Loucy (cell line): ENCODE results near the gene SLC22A24.
"Not testable (repeated sequence)": the region's sequence is repeated elsewhere in the genome, so short reads cannot be mapped to it uniquely, and the experiment has no call there.

Experiments
- H2AFZ ChIP-seq: fragments of 200-600 bp; sonication (generic); 2 replicates; pipeline ENCODE4 v1.6.0; 2016; ENCODE audit warnings: antibody characterized with exemption, mild to moderate bottlenecking, low read length, moderate library complexity
- H3F3A ChIP-seq: fragments of 200-600 bp; 2 replicates; pipeline ENCODE4 v1.6.0; 2016; ENCODE audit warnings: antibody characterized with exemption, low read depth, mild to moderate bottlenecking
- H3K27me3 ChIP-seq: fragments of 200-600 bp; sonication (generic); 2 replicates; pipeline ENCODE4 v1.6.1; 2014; ENCODE audit warnings: low read length, mild to moderate bottlenecking; ENCODE audit not compliant: insufficient read depth, poor library complexity, severe bottlenecking
- H3K36me3 ChIP-seq: fragments of 200-600 bp; sonication (generic); 2 replicates; pipeline ENCODE4 v1.6.1; 2016; ENCODE audit warnings: low read length; ENCODE audit not compliant: insufficient read depth
- H3K4me1 ChIP-seq: fragments of 200-600 bp; sonication (generic); 2 replicates; pipeline ENCODE4 v1.5.1; 2014; ENCODE audit warnings: low read length, mild to moderate bottlenecking; ENCODE audit not compliant: insufficient read depth, poor library complexity, severe bottlenecking
- H3K4me2 ChIP-seq: fragments of 200-600 bp; sonication (generic); 2 replicates; pipeline ENCODE4 v1.6.0; 2014; ENCODE audit warnings: antibody characterized with exemption, low read length, low read depth, mild to moderate bottlenecking; ENCODE audit not compliant: poor library complexity, severe bottlenecking
- H3K4me3 ChIP-seq: fragments of 200-600 bp; sonication (generic); 2 replicates; pipeline ENCODE4 v1.5.1; 2014; ENCODE audit warnings: low read length, mild to moderate bottlenecking, mixed read lengths; ENCODE audit not compliant: poor library complexity, severe bottlenecking
- H3K79me2 ChIP-seq: fragments of 200-600 bp; sonication (generic); 2 replicates; pipeline ENCODE4 v1.6.1; 2014; ENCODE audit warnings: low read length; ENCODE audit not compliant: insufficient read depth
- H3K9ac ChIP-seq: fragments of 200-600 bp; sonication (generic); 2 replicates; pipeline ENCODE4 v1.6.0; 2014; ENCODE audit warnings: mild to moderate bottlenecking, low read depth, low read length, moderate library complexity; ENCODE audit not compliant: poor library complexity, severe bottlenecking
- H3K9me2 ChIP-seq: fragments of 200-600 bp; sonication (generic); replicated peaks from 2 replicates; pipeline ENCODE4 v1.6.1; 2016; ENCODE audit warnings: low read depth, low read length, mixed read lengths
- H3K9me3 ChIP-seq: fragments of 200-600 bp; sonication (generic); 2 replicates; pipeline ENCODE4 v1.6.1; 2014; ENCODE audit warnings: mild to moderate bottlenecking, antibody characterized with exemption, low read length, low read depth; ENCODE audit not compliant: insufficient read depth
- H4K20me1 ChIP-seq: fragments of 200-600 bp; sonication (generic); 2 replicates; pipeline ENCODE4 v1.6.0; 2014; ENCODE audit warnings: antibody characterized with exemption, low read length, mild to moderate bottlenecking; ENCODE audit not compliant: insufficient read depth, poor library complexity, severe bottlenecking
- CTCF ChIP-seq: fragments of 200-600 bp; sonication (generic); conservative IDR thresholded peaks from 2 replicates; pipeline ENCODE4 v1.5.1; 2014; ENCODE audit warnings: mild to moderate bottlenecking, antibody characterized with exemption, low read length
- EZH2phosphoT487 ChIP-seq: fragments of 200-600 bp; IDR thresholded peaks from 2 replicates; pipeline ENCODE4 v1.6.1; 2018; ENCODE audit warnings: antibody characterized with exemption, mild to moderate bottlenecking, moderate library complexity, borderline replicate concordance

The SLC22A24 gene

DNA sequence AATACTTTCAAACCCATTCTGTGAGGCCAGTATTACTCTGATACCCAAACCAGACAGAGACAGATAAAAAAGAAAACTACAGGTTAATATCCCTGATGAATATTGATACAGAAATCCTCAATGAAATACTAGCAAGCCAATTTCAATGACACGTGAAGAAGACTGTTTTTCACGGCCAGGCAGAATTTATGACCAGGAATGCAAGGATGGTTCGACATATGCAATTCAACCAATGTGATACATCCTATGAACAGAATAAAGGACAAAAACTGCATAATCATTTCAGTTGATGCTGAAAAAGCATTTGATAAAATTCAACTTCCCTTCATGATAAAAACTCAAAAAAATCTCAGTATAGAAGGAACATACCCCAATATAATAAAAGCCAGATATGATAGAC is 44.5 kb downstream of the SLC22A24 start:
- no peaks in the 10 kb centered on the region for H3K4me1 ChIP-seq
- TF ChIP-seq EZH2phosphoT487 (no peak), CTCF (no peak)
- no peak overlapping the region for H3K9ac ChIP-seq
- H3K4me2 ChIP-seq = no peak overlapping the region
- H3K9me3 ChIP-seq = peaks cover 7% of the 10 kb centered on the region
- H3K36me3 ChIP-seq = no peaks in the 10 kb centered on the region
- H4K20me1 ChIP-seq = no peaks in the 10 kb centered on the region
- H3K27me3 ChIP-seq = no peaks in the 10 kb centered on the region
- H3F3A ChIP-seq = no peaks in the 10 kb centered on the region
- no peaks in the 10 kb centered on the region for H3K9me2 ChIP-seq
- no peak overlapping the region for H3K4me3 ChIP-seq
- H2AFZ ChIP-seq = no peak overlapping the region
- no peaks in the 10 kb centered on the region for H3K79me2 ChIP-seq

DNA sequence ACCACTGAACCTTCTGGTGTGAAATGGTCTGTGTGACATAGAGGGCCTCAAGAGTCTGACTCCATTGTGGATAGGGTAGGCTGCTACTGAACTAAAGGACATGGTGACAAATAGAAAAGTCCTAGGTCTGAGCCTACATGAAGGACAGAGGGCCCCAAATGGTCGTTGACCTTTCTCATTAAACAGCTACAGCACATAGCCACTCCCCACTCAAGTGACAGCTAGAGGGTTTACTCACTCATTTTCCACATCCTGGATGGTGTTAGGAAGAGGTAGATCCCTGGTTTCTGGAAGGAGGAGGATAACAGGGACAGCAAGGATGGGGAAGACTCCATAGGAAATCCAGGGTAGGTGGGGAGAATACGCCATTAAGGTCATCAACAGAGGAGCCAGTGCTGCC is 63.3 kb downstream of the SLC22A24 start:
- Histone ChIP-seq H3K9me3 (no peaks in the 10 kb centered on the region), H3K27me3 (no peaks in the 10 kb centered on the region), H2AFZ (no peak overlapping the region)

DNA sequence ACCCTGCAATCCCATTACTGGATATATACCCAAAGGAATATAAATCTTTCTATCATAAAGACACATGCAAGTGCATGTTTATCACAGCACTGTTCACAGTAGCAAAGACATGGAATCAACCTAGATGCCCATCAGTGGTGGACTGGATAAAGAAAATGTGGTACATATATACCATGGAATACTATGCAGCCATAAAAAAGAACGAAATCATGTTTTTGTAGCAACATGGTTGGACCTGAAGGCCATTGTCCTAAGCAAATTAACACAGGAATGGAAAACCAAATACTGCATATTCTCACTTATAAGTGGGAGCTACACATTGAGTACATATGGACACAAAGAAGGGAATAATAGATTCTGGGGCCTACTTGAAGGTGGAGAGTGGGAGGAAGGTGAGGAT is 97.8 kb downstream of the SLC22A24 start:
- H3K36me3 ChIP-seq, H3K4me1 ChIP-seq, H3F3A ChIP-seq, H4K20me1 ChIP-seq, H3K27me3 ChIP-seq, H3K9ac ChIP-seq, H3K9me3 ChIP-seq, H3K9me2 ChIP-seq, H3K4me3 ChIP-seq, H3K79me2 ChIP-seq, H2AFZ ChIP-seq, H3K4me2 ChIP-seq: not testable (repeated sequence)

More for the DNA sequence above, 63.3 kb downstream of the SLC22A24 start:
- TF ChIP-seq CTCF = no peak
- no peaks in the 10 kb centered on the region for H3F3A ChIP-seq
- H4K20me1 ChIP-seq = no peaks in the 10 kb centered on the region
- no peaks in the 10 kb centered on the region for H3K4me1 ChIP-seq
- no peak overlapping the region for H3K4me3 ChIP-seq
- H3K36me3 ChIP-seq = no peaks in the 10 kb centered on the region
- no peaks in the 10 kb centered on the region for H3K9me2 ChIP-seq
- no peak overlapping the region for H3K4me2 ChIP-seq
- no peaks in the 10 kb centered on the region for H3K79me2 ChIP-seq
- no peak overlapping the region for H3K9ac ChIP-seq

DNA sequence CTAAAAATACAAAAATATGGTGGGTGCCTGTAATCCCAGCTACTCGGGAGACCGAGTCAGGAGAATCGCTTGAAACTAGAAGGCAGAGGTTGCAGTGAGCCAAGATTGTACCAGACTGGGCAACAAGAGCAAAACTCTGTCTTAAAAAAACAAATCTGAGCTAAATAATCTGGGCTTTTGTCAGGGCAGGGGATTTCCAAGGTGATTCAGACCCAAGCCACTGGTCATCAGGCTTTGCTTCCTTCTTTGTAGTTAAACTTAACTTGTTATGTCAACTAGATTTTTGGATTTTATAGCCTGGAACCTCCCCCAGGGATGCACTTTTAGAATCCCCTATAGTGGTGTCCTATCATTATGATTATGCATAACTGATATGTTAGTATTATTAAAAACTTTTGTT is 101.4 kb downstream of the SLC22A24 start:
- TF ChIP-seq CTCF = no peak
- TF ChIP-seq EZH2phosphoT487 = no peak
- Histone ChIP-seq H3K4me2 (no peak overlapping the region), H3K4me1 (no peaks in the 10 kb centered on the region), H3F3A (no peaks in the 10 kb centered on the region), H3K9me2 (no peaks in the 10 kb centered on the region), H2AFZ (no peak overlapping the region), H3K27me3 (no peaks in the 10 kb centered on the region), H3K36me3 (no peaks in the 10 kb centered on the region), H3K9ac (no peak overlapping the region), H3K4me3 (no peak overlapping the region), H3K79me2 (no peaks in the 10 kb centered on the region), H3K9me3 (no peaks in the 10 kb centered on the region), H4K20me1 (no peaks in the 10 kb centered on the region)
